HG02759 (cell line): ENCODE results near the gene RAET1E.
"Not testable (repeated sequence)": the region's sequence is repeated elsewhere in the genome, so short reads cannot be mapped to it uniquely, and the experiment has no call there.

Source experiments
- ATAC-seq: cut with Tn5 transposase; IDR thresholded peaks from one replicate; pipeline ENCODE4 v1.9.1; 2021; ENCODE audit warnings: mild to moderate bottlenecking, moderate library complexity; ENCODE audit not compliant: unreplicated experiment

RAET1E gene

GRCh38 chr6:149891864-149892263 is 6.0 kb downstream of the RAET1E start:
- not testable (repeated sequence) for ATAC-seq

DNA sequence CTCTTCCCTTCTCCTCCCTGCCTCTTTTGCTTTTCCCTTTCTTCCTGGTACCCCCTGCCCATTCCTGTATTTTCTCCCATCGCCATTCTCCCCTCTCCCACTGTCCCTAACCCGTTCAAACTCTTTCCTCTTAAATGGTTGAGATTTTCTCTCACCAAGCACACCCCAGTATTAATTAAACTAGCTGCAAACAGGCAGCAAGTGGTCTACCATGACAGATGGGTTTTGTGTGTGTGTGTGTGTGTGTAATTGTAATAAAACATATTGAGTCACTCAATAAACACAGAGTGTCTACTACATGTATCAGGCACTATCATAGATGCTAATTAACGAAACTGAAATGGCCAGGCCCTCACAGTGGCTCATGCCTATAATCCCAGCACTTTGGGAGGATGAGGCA is 6.7 kb downstream of the RAET1E start:
- ATAC-seq, result no peak

DNA sequence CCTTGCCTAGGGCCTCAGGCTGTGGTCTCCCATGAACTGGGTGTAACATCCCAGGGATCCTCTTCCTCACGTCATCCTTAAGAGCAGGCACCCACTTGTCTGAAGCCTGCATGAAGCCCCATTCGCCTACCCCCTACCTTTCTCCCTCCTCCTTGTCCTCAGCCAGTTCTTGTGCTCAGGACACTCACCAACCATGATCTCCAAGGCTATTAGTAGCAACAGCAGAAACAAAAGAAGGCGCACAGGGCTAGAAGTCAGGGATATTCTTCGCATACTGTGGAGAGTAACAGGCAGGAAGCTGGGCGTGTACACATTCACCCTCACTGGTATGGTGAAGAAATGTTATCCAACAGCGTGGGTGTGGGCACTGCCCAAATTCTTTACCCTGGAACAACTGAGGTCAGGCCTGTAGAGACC is 7.3 kb downstream of the RAET1E start:
- ATAC-seq, result no peak

DNA sequence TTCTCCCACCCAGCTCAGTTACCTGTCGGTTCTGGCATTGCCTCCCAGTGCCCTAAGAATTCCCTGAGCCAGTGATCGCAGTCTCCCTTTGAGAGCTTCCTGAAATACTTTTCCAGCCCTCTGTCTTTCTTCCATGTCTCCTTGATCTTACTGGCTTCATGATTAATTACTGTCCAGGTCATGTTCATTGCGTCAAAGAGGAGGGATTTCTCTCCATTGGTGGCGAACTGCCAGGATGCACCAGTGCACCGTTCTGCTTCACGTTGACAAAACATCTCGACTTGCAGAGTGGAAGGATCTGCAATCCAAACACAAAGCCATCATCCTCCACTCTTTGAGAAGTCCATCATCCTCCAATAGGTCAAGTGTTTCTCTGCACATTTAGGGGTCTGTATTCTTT is 8.6 kb downstream of the RAET1E start:
- ATAC-seq, result no peak

GRCh38 chr6:149888659-149889058 is 9.3 kb downstream of the RAET1E start:
- ATAC-seq, result no peak

- ATAC-seq, result no peak
Observed at GRCh38 chr6:149888093-149888492, 9.8 kb downstream of the RAET1E start.

DNA sequence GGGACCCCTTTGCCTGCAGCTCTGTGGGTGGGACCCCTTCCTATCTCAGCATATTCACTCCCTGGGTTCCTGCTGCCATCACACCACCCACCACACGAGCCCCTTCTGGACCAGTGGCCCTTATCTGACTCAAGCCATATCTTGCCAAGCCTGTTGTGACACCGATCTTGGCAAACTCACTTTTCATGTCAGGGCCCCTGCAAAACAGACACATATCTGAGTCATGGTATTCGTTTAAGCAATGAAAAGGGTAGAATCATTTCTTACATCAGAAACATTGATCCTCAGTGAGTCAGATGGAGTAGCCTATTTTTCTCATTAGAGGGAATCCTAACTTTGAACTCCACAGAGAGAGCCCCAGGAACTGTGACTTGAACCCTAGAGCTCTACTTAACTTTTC is 10.6 kb downstream of the RAET1E start:
- no peak for ATAC-seq

GRCh38 chr6:149885888-149886287 is 12.0 kb downstream of the RAET1E start:
- no peak for ATAC-seq

DNA sequence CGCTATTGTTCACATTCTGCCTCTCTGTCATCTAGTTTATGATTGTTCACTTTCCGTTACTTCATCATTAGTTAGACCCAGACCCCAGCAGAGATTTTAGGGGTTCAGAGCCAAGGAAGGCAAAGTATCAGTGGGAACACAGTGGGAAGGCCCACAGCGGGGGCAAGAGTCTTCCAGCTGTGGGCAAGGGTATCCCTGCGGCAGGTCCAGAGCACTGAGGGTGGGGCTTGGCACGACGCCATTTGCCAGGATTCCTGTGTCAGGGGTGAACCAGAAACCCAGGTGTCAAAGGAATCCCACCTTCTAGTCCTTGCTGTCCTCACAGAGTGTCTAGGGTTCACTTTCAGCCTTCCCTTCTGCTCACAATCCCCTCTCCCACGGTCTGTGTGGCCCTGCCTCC is 13.3 kb downstream of the RAET1E start:
- no peak for ATAC-seq

DNA sequence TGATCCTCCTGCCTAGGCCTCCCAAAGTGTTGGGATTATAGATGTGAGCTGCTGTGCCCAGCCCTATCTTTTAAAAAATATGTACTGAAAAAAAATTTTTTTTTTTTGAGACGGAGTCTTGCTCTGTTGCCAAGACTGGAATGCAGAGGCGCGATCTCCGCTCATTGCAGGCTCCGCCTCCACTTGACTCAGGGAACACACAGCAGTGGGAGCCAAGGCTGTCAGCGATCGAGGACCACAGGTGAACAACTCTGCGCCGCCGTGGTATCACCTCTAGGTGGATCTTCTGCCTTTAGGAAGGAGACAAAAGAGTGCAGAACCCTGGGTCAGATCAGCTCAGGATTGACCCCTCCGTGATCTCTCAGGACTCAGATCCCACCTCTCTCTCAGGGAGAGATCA is 13.7 kb downstream of the RAET1E start:
- no peak for ATAC-seq

GRCh38 chr6:149881860-149882259 is 16.1 kb downstream of the RAET1E start:
- ATAC-seq, result no peak

- ATAC-seq, result no peak
Observed at GRCh38 chr6:149881066-149881766, 16.7 kb downstream of the RAET1E start.

- no peak for ATAC-seq
Observed at GRCh38 chr6:149877659-149878058, 20.3 kb downstream of the RAET1E start.

DNA sequence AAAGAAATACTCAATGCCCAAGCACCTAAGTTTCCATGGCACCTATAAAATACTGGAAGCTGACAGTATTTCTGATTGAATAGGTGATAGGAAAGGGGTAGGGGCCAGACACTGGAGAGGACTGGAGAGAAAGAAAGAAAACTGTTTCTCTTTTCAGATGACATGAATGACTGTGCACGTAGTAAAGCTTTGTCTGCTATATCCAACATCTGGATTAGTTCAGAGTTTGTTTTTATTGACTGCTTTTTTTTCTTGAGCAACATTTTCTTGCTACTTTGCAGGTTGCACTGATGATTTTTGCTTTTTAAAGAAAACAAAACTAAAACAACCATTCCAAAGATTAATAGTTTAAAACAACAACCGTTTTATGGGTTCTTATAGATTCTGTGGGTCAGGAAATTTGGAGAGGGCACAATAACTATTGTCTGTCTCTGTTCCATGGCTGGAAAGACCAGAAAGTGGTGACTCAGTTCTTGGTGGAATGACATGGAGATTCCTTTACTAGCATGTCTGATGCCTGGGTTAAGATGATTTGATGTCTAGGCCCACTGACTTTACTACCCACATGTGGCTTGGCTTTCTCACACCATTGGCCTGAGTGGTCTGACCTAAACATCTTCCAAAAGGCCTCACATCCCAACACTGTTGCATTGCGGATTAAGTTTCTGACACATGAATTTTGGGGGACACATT is 21.5 kb downstream of the RAET1E start:
- no peak for ATAC-seq

GRCh38 chr6:149872233-149872632 is 25.7 kb downstream of the RAET1E start:
- ATAC-seq, result no peak

DNA sequence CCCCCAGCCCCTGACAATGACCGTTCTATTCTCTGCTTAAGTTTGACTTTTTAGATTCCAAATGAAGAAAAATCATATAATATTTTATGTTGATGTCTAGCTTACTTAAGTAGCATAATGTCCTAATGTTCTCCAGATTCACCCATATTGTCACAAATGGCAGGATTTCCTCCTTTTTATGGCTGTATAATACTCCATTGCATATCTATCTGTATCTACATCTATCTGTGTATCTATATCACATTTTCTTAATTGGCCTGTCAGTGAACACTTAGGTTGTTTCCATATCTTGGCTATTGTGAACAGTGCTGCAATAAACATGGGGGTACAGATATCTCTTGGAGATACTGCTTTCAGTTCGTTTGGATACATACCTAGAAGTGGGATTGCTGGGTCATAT is 26.7 kb downstream of the RAET1E start:
- ATAC-seq, result no peak

- ATAC-seq, result no peak
Observed at GRCh38 chr6:149869275-149869892, 28.5 kb downstream of the RAET1E start.

GRCh38 chr6:149867876-149868640 is 29.9 kb downstream of the RAET1E start:
- ATAC-seq, result no peak

- ATAC-seq, result no peak
Observed at GRCh38 chr6:149864578-149865535, 33.1 kb downstream of the RAET1E start.
